ENCODE measurements around the gene HELT.
"Not testable (repeated sequence)": the region's sequence is repeated elsewhere in the genome, so short reads cannot be mapped to it uniquely, and the experiment has no call there.

The HELT gene

GRCh38 chr4:185017964-185018772 is at the start of gene HELT:
HELT (plus strand) TSS chr4:185018490; CDS start chr4:185018929, 439 bp downstream.
- peaks cover 23% of the 10 kb centered on the region; the same call in 1 of the 2 replicates for H4K20me1 ChIP-seq
- no peak within 1 kb of the TSS for H3K4me2 ChIP-seq
- H3K27ac ChIP-seq, result no peak within 1 kb of the TSS
- no peak within 1 kb of the TSS for H3K9ac ChIP-seq
- TF ChIP-seq Cebpa-rat (IDR thresholded peaks at IDR 0.05), result no peak
- H3K27me3 ChIP-seq, result peaks cover 100% of the 10 kb centered on the region
- peaks cover 38% of the 10 kb centered on the region for H3K9me3 ChIP-seq
- peak within 1 kb of the TSS; percentile 22; the same call in 1 of the 2 replicates for H3K4me3 ChIP-seq
- H3K4me1 ChIP-seq, result no peaks in the 10 kb centered on the region
- no peaks in the 10 kb centered on the region for H3K36me3 ChIP-seq

- Histone ChIP-seq H3K4me1 (no peaks in the 10 kb centered on the region), H3K9ac (no peak overlapping the region), H3K27ac (no peak overlapping the region), H3K27me3 (no peaks in the 10 kb centered on the region), H3K36me3 (no peaks in the 10 kb centered on the region), H4K20me1 (no peaks in the 10 kb centered on the region), H3K4me3 (no peak overlapping the region), H3K9me3 (peaks cover 10% of the 10 kb centered on the region), H3K4me2 (no peak overlapping the region)
- no peak for TF ChIP-seq Cebpa-rat (IDR thresholded peaks at IDR 0.05)
Measured at GRCh38 chr4:184968784-184969201, 49.5 kb upstream of the HELT start.

GRCh38 chr4:184969610-184970009 is 48.7 kb upstream of the HELT start:
- Histone ChIP-seq H3K36me3 (no peaks in the 10 kb centered on the region), H3K9me3 (peaks cover 10% of the 10 kb centered on the region), H3K9ac (no peak overlapping the region), H3K4me1 (no peaks in the 10 kb centered on the region), H3K4me2 (no peak overlapping the region), H3K4me3 (no peak overlapping the region), H3K27ac (no peak overlapping the region), H3K27me3 (no peaks in the 10 kb centered on the region), H4K20me1 (no peaks in the 10 kb centered on the region)
- TF ChIP-seq Cebpa-rat (IDR thresholded peaks at IDR 0.05), result no peak

GRCh38 chr4:184972991-184973390 is 45.3 kb upstream of the HELT start:
- Histone ChIP-seq H3K4me3 (no peak overlapping the region), H3K36me3 (no peaks in the 10 kb centered on the region), H3K27ac (no peak overlapping the region), H3K4me1 (no peaks in the 10 kb centered on the region), H3K27me3 (no peaks in the 10 kb centered on the region), H3K4me2 (no peak overlapping the region), H3K9ac (no peak overlapping the region), H4K20me1 (no peaks in the 10 kb centered on the region), H3K9me3 (peaks cover 10% of the 10 kb centered on the region)
- no peak for TF ChIP-seq Cebpa-rat (IDR thresholded peaks at IDR 0.05)

GRCh38 chr4:184976348-184976747 is 41.9 kb upstream of the HELT start:
- H3K27me3 ChIP-seq, H3K4me3 ChIP-seq, H3K4me2 ChIP-seq, H3K27ac ChIP-seq, H3K36me3 ChIP-seq, H4K20me1 ChIP-seq, H3K9ac ChIP-seq: not testable (repeated sequence)
- Histone ChIP-seq H3K9me3 (peaks cover 10% of the 10 kb centered on the region), H3K4me1 (peaks cover 10% of the 10 kb centered on the region; the same call in 1 of the 2 replicates)

GRCh38 chr4:184977747-184978146 is 40.5 kb upstream of the HELT start:
- H3K4me2 ChIP-seq, result no peak overlapping the region
- no peak overlapping the region for H3K4me3 ChIP-seq
- no peak for TF ChIP-seq Cebpa-rat (IDR thresholded peaks at IDR 0.05)
- H4K20me1 ChIP-seq, result no peaks in the 10 kb centered on the region
- H3K9me3 ChIP-seq, result no peaks in the 10 kb centered on the region
- no peak overlapping the region for H3K9ac ChIP-seq
- no peaks in the 10 kb centered on the region for H3K27me3 ChIP-seq
- H3K27ac ChIP-seq, result no peak overlapping the region
- peaks cover 24% of the 10 kb centered on the region for H3K4me1 ChIP-seq
- H3K36me3 ChIP-seq, result no peaks in the 10 kb centered on the region

GRCh38 chr4:184978211-184978610 is 40.1 kb upstream of the HELT start:
- Histone ChIP-seq H3K36me3 (no peaks in the 10 kb centered on the region), H3K4me2 (no peak overlapping the region), H4K20me1 (no peaks in the 10 kb centered on the region), H3K4me1 (peaks cover 28% of the 10 kb centered on the region), H3K27ac (no peak overlapping the region), H3K9me3 (no peaks in the 10 kb centered on the region), H3K4me3 (no peak overlapping the region), H3K27me3 (no peaks in the 10 kb centered on the region), H3K9ac (no peak overlapping the region)
- no peak for TF ChIP-seq Cebpa-rat (IDR thresholded peaks at IDR 0.05)

GRCh38 chr4:184979461-184980124 is 38.7 kb upstream of the HELT start:
- Histone ChIP-seq H3K27ac (no peak overlapping the region), H3K4me3 (no peak overlapping the region), H3K4me2 (no peak overlapping the region), H3K36me3 (no peaks in the 10 kb centered on the region), H3K27me3 (no peaks in the 10 kb centered on the region), H4K20me1 (no peaks in the 10 kb centered on the region), H3K9ac (no peak overlapping the region), H3K4me1 (peaks cover 41% of the 10 kb centered on the region), H3K9me3 (no peaks in the 10 kb centered on the region)
- no peak for TF ChIP-seq Cebpa-rat (IDR thresholded peaks at IDR 0.05)

- no peak overlapping the region for H3K4me2 ChIP-seq
- no peaks in the 10 kb centered on the region for H3K36me3 ChIP-seq
- peaks cover 46% of the 10 kb centered on the region for H3K4me1 ChIP-seq
- no peak overlapping the region for H3K9ac ChIP-seq
- TF ChIP-seq Cebpa-rat (IDR thresholded peaks at IDR 0.05), result no peak
- H3K4me3 ChIP-seq, result no peak overlapping the region
- H4K20me1 ChIP-seq, result no peaks in the 10 kb centered on the region
- H3K27me3 ChIP-seq, result no peaks in the 10 kb centered on the region
- no peak overlapping the region for H3K27ac ChIP-seq
- H3K9me3 ChIP-seq, result no peaks in the 10 kb centered on the region
Measured at GRCh38 chr4:184980261-184980660, 38.0 kb upstream of the HELT start.

- Histone ChIP-seq H3K4me1 (peaks cover 46% of the 10 kb centered on the region), H3K4me3 (peak overlapping the region; percentile 59), H3K9me3 (no peaks in the 10 kb centered on the region), H3K27ac (peak overlapping the region; percentile 57), H3K9ac (peak overlapping the region; percentile 10; the same call in 1 of the 2 replicates), H3K36me3 (no peaks in the 10 kb centered on the region), H4K20me1 (no peaks in the 10 kb centered on the region), H3K4me2 (peak overlapping the region; percentile 96), H3K27me3 (no peaks in the 10 kb centered on the region)
- TF ChIP-seq Cebpa-rat (IDR thresholded peaks at IDR 0.05), result no peak
Measured at GRCh38 chr4:184983672-184984356, 34.5 kb upstream of the HELT start.

Measured in BLaER1 (cell line).